Natural killer cell (primary cell): ENCODE results near the gene ZACN. TPM values are rescaled to one million over a fixed set of nuclear protein-coding genes. Genes with fewer than 3 reads are reported as not detected.

Experiments used
- ATAC-seq, 3 donors: fragments of 150-1000 bp in 2 of 3; fragments of 200-7000 bp in 1 of 3; cut with Tn5 transposase; 1 replicate in 1 of 3; 2 replicates in 2 of 3; pipeline ENCODE4 v1.10.0; 2021; ENCODE audit warnings: mild to moderate bottlenecking in 2 of 3, moderate library complexity in 2 of 3
- DNase-seq, 2 donors: peaks; one replicate each; pipeline versions ENCODE4 v3.0.0 to v3.0.0-alpha.2; 2013 to 2021; ENCODE audit warnings: mixed read lengths in 1 of 2
- H3K27ac ChIP-seq: one replicate; pipeline ENCODE4 v1.5.1; 2013; ENCODE audit warnings: mild to moderate bottlenecking, low read length
- H3K27me3 ChIP-seq: one replicate; pipeline ENCODE4 v1.6.1; 2013; ENCODE audit warnings: low read length; ENCODE audit not compliant: control insufficient read depth, insufficient read depth
- H3K36me3 ChIP-seq: one replicate; pipeline ENCODE4 v1.6.1; 2013; ENCODE audit warnings: low read length; ENCODE audit not compliant: control insufficient read depth, insufficient read depth
- H3K4me1 ChIP-seq: one replicate; pipeline ENCODE4 v1.6.1; 2013; ENCODE audit warnings: low read length; ENCODE audit not compliant: control insufficient read depth, insufficient read depth
- H3K4me3 ChIP-seq: one replicate; pipeline ENCODE4 v1.5.1; 2013; ENCODE audit warnings: low read length
- H3K9me3 ChIP-seq: one replicate; pipeline ENCODE4 v1.6.1; 2013; ENCODE audit warnings: low read length; ENCODE audit not compliant: control insufficient read depth, insufficient read depth
- H3K27ac Mint-ChIP-seq, 2 donors: one replicate each; pipeline ENCODE4 v1.8.0; 2022; ENCODE audit warnings: mild to moderate bottlenecking in 2 of 2, mixed read lengths in 2 of 2, moderate library complexity in 1 of 2
- H3K27me3 Mint-ChIP-seq, 2 donors: one replicate each; pipeline ENCODE4 v1.8.0; 2022; ENCODE audit warnings: low read depth in 2 of 2, mixed read lengths in 2 of 2
- H3K36me3 Mint-ChIP-seq: one replicate; pipeline ENCODE4 v1.8.0; 2022; ENCODE audit warnings: mixed read lengths
- H3K4me1 Mint-ChIP-seq, 2 donors: one replicate each; pipeline ENCODE4 v1.8.0; 2022; ENCODE audit warnings: mixed read lengths in 2 of 2
- H3K4me3 Mint-ChIP-seq: one replicate; pipeline ENCODE4 v1.8.0; 2022; ENCODE audit warnings: mild to moderate bottlenecking, moderate library complexity, mixed read lengths
- H3K9me3 Mint-ChIP-seq, 2 donors: one replicate each; pipeline ENCODE4 v1.8.0; 2022; ENCODE audit warnings: mixed read lengths in 2 of 2
- WGBS: methylation state at CpG from one replicate; pipeline ENCODE4 v1.1.7; 2013; ENCODE audit warnings: missing lambda C conversion rate; ENCODE audit not compliant: insufficient coverage; 5-methylcytosine and 5-hydroxymethylcytosine counted together
- intact Hi-C: fragments of 100-400 bp; cut with micrococcal nuclease; formaldehyde crosslinking; loops from one replicate; pipeline ENCODE4 v1.14.2; 2022
- total RNA-seq, 4 donors: library from RNA; stranded (reverse); fragments of 120-200 nt in 1 of 4; gene quantifications; one replicate each; pipeline versions ENCODE4 v1.2.3 to v1.2.4, GENCODE V29; 2013 to 2022
- TF ChIP-seq, protein P1 (sequence below): fragments of 200-600 bp; IDR thresholded peaks from one replicate; pipeline ENCODE4 v1.8.0; 2022; ENCODE audit warnings: antibody characterized with exemption

The ZACN gene
- total RNA-seq, 3 donors from 2014 or later (not counting 1 experiment from before 2014, with no cell fraction given), result 0.28 to 0.80 (median 0.50) TPM

DNA sequence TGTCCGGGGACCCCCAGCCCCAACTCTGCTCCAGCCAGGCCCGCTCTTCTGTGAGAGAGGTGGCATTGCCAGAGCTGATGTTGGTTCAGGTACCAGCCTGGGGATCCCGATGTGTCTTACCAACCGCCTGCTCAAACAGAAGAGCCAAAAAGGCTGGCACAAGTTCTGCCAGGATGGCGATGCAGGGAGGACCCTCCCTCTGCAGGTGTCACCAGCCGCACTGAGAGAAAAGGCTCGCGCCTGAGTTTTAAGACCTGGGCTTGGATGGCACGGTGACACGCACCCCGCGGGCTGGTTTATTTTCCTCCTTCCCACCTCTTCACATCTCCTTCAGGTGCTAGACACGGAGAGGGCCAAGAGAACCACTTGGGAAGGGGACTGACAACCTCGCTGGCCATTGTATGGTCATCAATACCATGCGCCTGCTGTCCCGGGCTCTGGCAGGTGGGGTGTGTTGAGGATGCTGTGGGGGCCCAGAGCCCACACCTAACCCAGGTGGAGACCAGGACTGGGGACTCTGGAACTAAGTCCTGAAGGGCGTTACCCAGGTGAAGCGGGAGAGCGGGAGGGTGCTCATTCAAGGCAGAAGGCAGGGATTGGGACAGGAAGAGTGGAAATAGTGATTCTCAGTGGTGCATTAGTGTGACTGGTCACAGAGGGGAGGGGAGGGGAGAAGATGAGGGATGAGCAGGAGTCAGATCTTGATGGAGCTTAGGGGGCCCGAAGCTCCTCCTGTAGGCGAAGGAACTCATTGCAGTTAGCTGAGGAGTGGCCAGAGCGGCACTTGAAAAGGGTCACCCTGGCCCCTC lies 45.8 kb downstream of the ZACN start:
- no peaks in the 10 kb centered on the region for H3K9me3 Mint-ChIP-seq
- no peak overlapping the region for H3K4me3 Mint-ChIP-seq
- no peaks in the 10 kb centered on the region for H3K36me3 ChIP-seq
- H3K27ac Mint-ChIP-seq, result no peak overlapping the region
- no peak overlapping the region for H3K27ac ChIP-seq
- peaks cover 14% of the 10 kb centered on the region for H3K4me1 ChIP-seq
- intact Hi-C loops, result no loop called here
- no peaks in the 10 kb centered on the region for H3K36me3 Mint-ChIP-seq
- ATAC-seq (no peak), DNase-seq (no peak)
- H3K27me3 ChIP-seq, result no peaks in the 10 kb centered on the region
- TF ChIP-seq, protein P1, sequence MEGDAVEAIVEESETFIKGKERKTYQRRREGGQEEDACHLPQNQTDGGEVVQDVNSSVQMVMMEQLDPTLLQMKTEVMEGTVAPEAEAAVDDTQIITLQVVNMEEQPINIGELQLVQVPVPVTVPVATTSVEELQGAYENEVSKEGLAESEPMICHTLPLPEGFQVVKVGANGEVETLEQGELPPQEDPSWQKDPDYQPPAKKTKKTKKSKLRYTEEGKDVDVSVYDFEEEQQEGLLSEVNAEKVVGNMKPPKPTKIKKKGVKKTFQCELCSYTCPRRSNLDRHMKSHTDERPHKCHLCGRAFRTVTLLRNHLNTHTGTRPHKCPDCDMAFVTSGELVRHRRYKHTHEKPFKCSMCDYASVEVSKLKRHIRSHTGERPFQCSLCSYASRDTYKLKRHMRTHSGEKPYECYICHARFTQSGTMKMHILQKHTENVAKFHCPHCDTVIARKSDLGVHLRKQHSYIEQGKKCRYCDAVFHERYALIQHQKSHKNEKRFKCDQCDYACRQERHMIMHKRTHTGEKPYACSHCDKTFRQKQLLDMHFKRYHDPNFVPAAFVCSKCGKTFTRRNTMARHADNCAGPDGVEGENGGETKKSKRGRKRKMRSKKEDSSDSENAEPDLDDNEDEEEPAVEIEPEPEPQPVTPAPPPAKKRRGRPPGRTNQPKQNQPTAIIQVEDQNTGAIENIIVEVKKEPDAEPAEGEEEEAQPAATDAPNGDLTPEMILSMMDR, result no peak
- H3K9me3 ChIP-seq, result no peaks in the 10 kb centered on the region
- no peaks in the 10 kb centered on the region for H3K27me3 Mint-ChIP-seq
- H3K4me1 Mint-ChIP-seq, result peaks cover 0 to 19% of the 10 kb centered on the region in 2 donors
- H3K4me3 ChIP-seq, result no peak overlapping the region
- WGBS, result 94% methylated on average over 21 of the region's 22 CpGs

DNA sequence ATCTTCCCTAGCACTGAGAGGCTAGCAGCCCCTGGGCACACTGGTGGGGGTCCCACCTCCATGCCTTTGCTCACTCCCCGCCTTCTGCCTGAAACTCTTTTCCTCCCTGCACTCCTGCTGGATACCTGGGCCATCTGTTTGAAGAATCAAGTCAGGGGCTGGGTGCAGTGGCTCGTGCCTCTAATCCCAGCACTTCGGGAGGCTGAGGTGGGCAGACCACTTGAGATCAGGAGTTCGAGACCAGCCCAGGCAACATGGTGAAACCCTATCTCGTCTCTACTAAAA lies 46.4 kb downstream of the ZACN start:
- 91% methylated on average over 5 of the region's 5 CpGs for WGBS

DNA sequence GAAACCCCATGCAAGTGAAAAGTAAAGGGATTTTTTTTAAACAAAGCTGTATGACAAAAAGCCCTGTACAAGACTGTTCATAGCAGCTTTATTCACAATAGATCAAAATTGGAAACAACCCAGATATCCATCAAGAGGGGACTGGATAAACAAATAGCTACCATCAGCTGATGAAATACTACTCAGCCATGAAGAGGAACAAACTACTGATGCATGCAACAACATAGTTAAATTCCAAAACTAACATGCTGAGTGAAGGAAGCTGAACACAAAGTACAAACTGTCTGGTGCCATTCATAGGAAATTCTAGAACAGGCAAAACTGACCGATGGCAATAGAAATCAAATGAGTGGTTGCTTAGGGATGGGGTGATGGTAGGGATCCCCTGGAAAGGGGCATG lies 46.9 kb downstream of the ZACN start:
- Histone ChIP-seq H3K9me3 (no peaks in the 10 kb centered on the region), H3K4me3 (no peak overlapping the region), H3K4me1 (peaks cover 12% of the 10 kb centered on the region), H3K36me3 (no peaks in the 10 kb centered on the region), H3K27me3 (no peaks in the 10 kb centered on the region), H3K27ac (no peak overlapping the region)
- H3K4me1 Mint-ChIP-seq, result peaks cover 0 to 22% of the 10 kb centered on the region in 2 donors
- H3K36me3 Mint-ChIP-seq, result no peaks in the 10 kb centered on the region
- no peaks in the 10 kb centered on the region for H3K9me3 Mint-ChIP-seq
- TF ChIP-seq, protein P1, result no peak
- H3K27ac Mint-ChIP-seq, result no peak overlapping the region
- no peak overlapping the region for H3K4me3 Mint-ChIP-seq
- H3K27me3 Mint-ChIP-seq, result no peaks in the 10 kb centered on the region
- intact Hi-C loops, result no loop called here
- DNase-seq (no peak), ATAC-seq (no peak)
- WGBS, result 89% methylated on average over 1 of the region's 1 CpG

More for the DNA sequence above, 46.4 kb downstream of the ZACN start:
- H3K9me3 ChIP-seq, result no peaks in the 10 kb centered on the region
- Mint-ChIP-seq H3K4me3 (no peak overlapping the region), H3K9me3 (no peaks in the 10 kb centered on the region), H3K27me3 (no peaks in the 10 kb centered on the region), H3K36me3 (no peaks in the 10 kb centered on the region), H3K4me1 (peaks cover 0 to 19% of the 10 kb centered on the region in 2 donors), H3K27ac (no peak overlapping the region)
- no peaks in the 10 kb centered on the region for H3K27me3 ChIP-seq
- H3K27ac ChIP-seq, result no peak overlapping the region
- ATAC-seq, result no peak
- no peak for DNase-seq
- H3K36me3 ChIP-seq, result no peaks in the 10 kb centered on the region
- peaks cover 14% of the 10 kb centered on the region for H3K4me1 ChIP-seq
- no peak overlapping the region for H3K4me3 ChIP-seq
- TF ChIP-seq, protein P1, result no peak
- intact Hi-C loops, result no loop called here

DNA sequence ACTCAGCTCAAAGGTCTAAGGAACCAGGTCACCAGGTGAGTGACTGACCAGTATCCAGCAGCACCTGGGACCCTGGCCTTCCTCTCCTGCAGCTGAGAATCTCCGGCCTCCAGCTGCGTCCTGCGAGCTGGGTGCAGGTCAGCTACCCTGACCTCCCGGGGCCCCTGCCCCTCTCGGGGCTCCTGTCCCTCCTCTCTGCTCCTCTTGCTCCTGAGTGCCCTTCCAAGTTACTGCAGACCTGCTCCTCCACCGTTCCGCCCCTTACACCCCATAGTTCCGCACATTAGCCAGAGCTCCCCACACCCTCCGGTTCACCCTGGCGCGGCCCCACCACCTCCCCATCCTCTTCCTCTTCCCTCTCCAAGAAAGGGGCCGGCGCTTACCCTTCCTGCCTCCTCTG lies 51.5 kb downstream of the ZACN start:
- 47% methylated on average over 13 of the region's 13 CpGs for WGBS
- H3K27ac Mint-ChIP-seq, result no peak overlapping the region
- Histone ChIP-seq H3K9me3 (no peaks in the 10 kb centered on the region), H3K27ac (no peak overlapping the region), H3K27me3 (no peaks in the 10 kb centered on the region), H3K4me1 (no peaks in the 10 kb centered on the region), H3K4me3 (no peak overlapping the region), H3K36me3 (no peaks in the 10 kb centered on the region)
- no peaks in the 10 kb centered on the region for H3K36me3 Mint-ChIP-seq
- intact Hi-C loops, result no loop called here
- no peak overlapping the region for H3K4me3 Mint-ChIP-seq
- no peaks in the 10 kb centered on the region for H3K9me3 Mint-ChIP-seq
- no peak for ATAC-seq
- H3K4me1 Mint-ChIP-seq, result peaks cover 0 to 21% of the 10 kb centered on the region in 2 donors
- DNase-seq, result no peak
- peaks cover 0 to 3% of the 10 kb centered on the region in 2 donors for H3K27me3 Mint-ChIP-seq
- TF ChIP-seq, protein P1, result no peak
